Measurements from ENCODE around the gene ZMYND11.

GRCh38 chr10:279232-279631, 144.0 kb downstream of the ZMYND11 start:
- TF ChIP-seq CTCF (IDR thresholded peaks at IDR 0.05; ENCODE audit: insufficient read depth, low read length) = no peak
- TF ChIP-seq POLR2AphosphoS5 (IDR thresholded peaks at IDR 0.05; ENCODE audit: low read depth) = no peak

Data from HL-60 (cell line).